Measurements from ENCODE around the gene GCLC. TPM values are rescaled to one million over a fixed set of nuclear protein-coding genes. Genes with fewer than 3 reads are reported as not detected.

GCLC gene
- polyA plus RNA-seq, 3 donors, result 6.4 to 15.7 (median 10.1) TPM

- no CpG with 5 or more reads among the region's 5 CpGs for WGBS (ENCODE audit: insufficient coverage)
- H3K9me3 ChIP-seq (replicated peaks in 1 of 2; ENCODE audit: control insufficient read depth in 1 of 2, insufficient read depth in 1 of 2, low read length in 2 of 2), result no peaks in the 10 kb centered on the region
- Mint-ChIP-seq H3K36me3 (no peaks in the 10 kb centered on the region), H3K27ac (no peak overlapping the region), H3K4me1 (peaks cover 30% of the 10 kb centered on the region), H3K27me3 (ENCODE audit: low read depth in 3 of 3) (no peaks in the 10 kb centered on the region), H3K9me3 (peaks cover 0 to 3% (median 0%) of the 10 kb centered on the region in 7 donors), H3K4me3 (no peak overlapping the region)
- H3K4me1 ChIP-seq (ENCODE audit: control insufficient read depth in 1 of 2, insufficient read depth in 2 of 2, low read length in 2 of 2), result peaks cover 30 to 34% of the 10 kb centered on the region in 2 donors
- DNase-seq, result no peak
- no peak overlapping the region for H3K4me3 ChIP-seq (replicated peaks in 1 of 3; ENCODE audit: low read depth in 2 of 3, low read length in 3 of 3)
- no peak overlapping the region for H3K4me2 ChIP-seq (replicated peaks; ENCODE audit: extremely low read depth, low read length, poor library complexity, severe bottlenecking)
- intact Hi-C loops (cut with micrococcal nuclease), result no loop called here
- H3K27me3 ChIP-seq (ENCODE audit: control insufficient read depth in 2 of 2, insufficient read depth in 2 of 2, low read length in 2 of 2), result no peaks in the 10 kb centered on the region
- no peak overlapping the region for H3K9ac ChIP-seq (ENCODE audit: insufficient read depth, low read length, poor library complexity, severe bottlenecking)
- no peak overlapping the region for H3K27ac ChIP-seq (ENCODE audit: low read depth in 1 of 2, low read length in 2 of 2)
- H3K36me3 ChIP-seq (replicated peaks in 1 of 2; ENCODE audit: control insufficient read depth in 1 of 2, insufficient read depth in 2 of 2, low read length in 2 of 2), result no peaks in the 10 kb centered on the region
- no peak overlapping the region for H2AFZ ChIP-seq (ENCODE audit: insufficient read depth, low read depth, low read length, poor library complexity, severe bottlenecking)
- no peaks in the 10 kb centered on the region for H3K79me2 ChIP-seq (ENCODE audit: insufficient read depth, low read length)
- H4K20me1 ChIP-seq (ENCODE audit: insufficient read depth, low read length), result no peaks in the 10 kb centered on the region
- TF ChIP-seq, protein P1, sequence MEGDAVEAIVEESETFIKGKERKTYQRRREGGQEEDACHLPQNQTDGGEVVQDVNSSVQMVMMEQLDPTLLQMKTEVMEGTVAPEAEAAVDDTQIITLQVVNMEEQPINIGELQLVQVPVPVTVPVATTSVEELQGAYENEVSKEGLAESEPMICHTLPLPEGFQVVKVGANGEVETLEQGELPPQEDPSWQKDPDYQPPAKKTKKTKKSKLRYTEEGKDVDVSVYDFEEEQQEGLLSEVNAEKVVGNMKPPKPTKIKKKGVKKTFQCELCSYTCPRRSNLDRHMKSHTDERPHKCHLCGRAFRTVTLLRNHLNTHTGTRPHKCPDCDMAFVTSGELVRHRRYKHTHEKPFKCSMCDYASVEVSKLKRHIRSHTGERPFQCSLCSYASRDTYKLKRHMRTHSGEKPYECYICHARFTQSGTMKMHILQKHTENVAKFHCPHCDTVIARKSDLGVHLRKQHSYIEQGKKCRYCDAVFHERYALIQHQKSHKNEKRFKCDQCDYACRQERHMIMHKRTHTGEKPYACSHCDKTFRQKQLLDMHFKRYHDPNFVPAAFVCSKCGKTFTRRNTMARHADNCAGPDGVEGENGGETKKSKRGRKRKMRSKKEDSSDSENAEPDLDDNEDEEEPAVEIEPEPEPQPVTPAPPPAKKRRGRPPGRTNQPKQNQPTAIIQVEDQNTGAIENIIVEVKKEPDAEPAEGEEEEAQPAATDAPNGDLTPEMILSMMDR (IDR thresholded peaks at IDR 0.05), result no peak
Measured at GRCh38 chr6:53579338-53579737, 34.4 kb upstream of the GCLC start.

DNA sequence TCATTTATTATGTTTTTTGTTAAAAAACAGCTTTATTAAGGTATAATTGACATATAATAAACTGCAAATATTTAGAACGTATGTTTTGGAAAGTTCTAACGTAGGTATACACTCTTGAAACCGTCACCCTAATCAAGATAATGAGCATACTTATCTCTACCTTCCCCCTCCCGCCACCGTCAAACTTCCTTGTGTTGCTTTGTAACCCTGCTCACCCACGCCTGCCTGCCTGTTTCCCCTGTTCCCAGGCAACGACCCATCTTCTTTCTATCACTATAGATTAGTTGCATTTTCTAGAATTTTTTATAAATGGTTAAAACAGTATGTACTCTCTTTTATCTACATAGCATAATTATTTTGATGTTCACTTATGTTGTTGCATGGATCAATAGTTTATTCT lies 33.5 kb upstream of the GCLC start:
- Mint-ChIP-seq H3K4me3 (no peak overlapping the region), H3K4me1 (peaks cover 23% of the 10 kb centered on the region), H3K36me3 (no peaks in the 10 kb centered on the region), H3K27ac (no peak overlapping the region), H3K27me3 (ENCODE audit: low read depth in 3 of 3) (peaks cover 0 to 1% (median under 1%) of the 10 kb centered on the region in 3 donors), H3K9me3 (peaks cover 0 to 3% (median 0%) of the 10 kb centered on the region in 7 donors)
- Histone ChIP-seq H2AFZ (ENCODE audit: insufficient read depth, low read depth, low read length, poor library complexity, severe bottlenecking) (no peak overlapping the region), H3K27ac (ENCODE audit: low read depth in 1 of 2, low read length in 2 of 2) (no peak overlapping the region), H3K27me3 (ENCODE audit: control insufficient read depth in 2 of 2, insufficient read depth in 2 of 2, low read length in 2 of 2) (no peaks in the 10 kb centered on the region), H3K4me1 (ENCODE audit: control insufficient read depth in 1 of 2, insufficient read depth in 2 of 2, low read length in 2 of 2) (peaks cover 21 to 24% of the 10 kb centered on the region in 2 donors), H3K4me2 (replicated peaks; ENCODE audit: extremely low read depth, low read length, poor library complexity, severe bottlenecking) (no peak overlapping the region), H3K9me3 (replicated peaks in 1 of 2; ENCODE audit: control insufficient read depth in 1 of 2, insufficient read depth in 1 of 2, low read length in 2 of 2) (no peaks in the 10 kb centered on the region), H3K36me3 (replicated peaks in 1 of 2; ENCODE audit: control insufficient read depth in 1 of 2, insufficient read depth in 2 of 2, low read length in 2 of 2) (no peaks in the 10 kb centered on the region), H3K79me2 (ENCODE audit: insufficient read depth, low read length) (no peaks in the 10 kb centered on the region), H4K20me1 (ENCODE audit: insufficient read depth, low read length) (no peaks in the 10 kb centered on the region), H3K9ac (ENCODE audit: insufficient read depth, low read length, poor library complexity, severe bottlenecking) (no peak overlapping the region), H3K4me3 (replicated peaks in 1 of 3; ENCODE audit: low read depth in 2 of 3, low read length in 3 of 3) (no peak overlapping the region)
- intact Hi-C loops (cut with micrococcal nuclease), result no loop called here
- DNase-seq, result no peak
- TF ChIP-seq, protein P1 (IDR thresholded peaks at IDR 0.05), result no peak
- WGBS (ENCODE audit: insufficient coverage), result no CpG with 5 or more reads among the region's 7 CpGs
